ENCODE data around the gene LRPAP1. TPM values are rescaled to one million over a fixed set of nuclear protein-coding genes. Genes with fewer than 3 reads are reported as not detected.

The LRPAP1 gene
- polyA plus RNA-seq, 1 donor from 2014 or later = 91.1 TPM

DNA sequence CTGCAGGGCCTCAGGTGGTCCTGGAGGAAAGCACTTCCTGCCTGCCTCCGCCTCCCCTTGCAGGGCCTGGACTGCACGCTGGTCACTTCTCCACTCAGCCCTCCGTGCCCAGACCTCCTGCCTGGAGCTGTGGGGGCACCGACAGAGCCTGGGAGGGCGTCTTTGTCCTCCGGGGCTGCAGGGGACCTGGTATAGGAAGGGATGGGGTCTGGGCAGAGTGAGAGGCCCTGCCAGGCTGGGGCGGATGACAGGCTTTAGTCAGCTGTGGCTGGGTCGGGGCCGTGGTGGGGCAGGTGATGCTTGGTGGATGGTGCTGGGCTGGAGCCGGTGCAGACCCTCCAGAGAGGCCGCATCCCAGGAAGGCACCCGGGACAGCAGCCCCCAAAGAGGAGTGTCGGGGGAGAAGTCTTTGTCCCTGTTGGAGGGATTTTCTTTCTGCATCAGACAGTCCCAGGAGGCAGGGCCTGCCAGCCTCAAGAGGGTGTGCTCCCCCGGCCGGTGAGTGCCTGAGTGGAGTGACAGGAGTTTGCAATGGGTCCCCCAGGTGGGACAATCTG is 67.8 kb downstream of the LRPAP1 start:
- H3K9me3 ChIP-seq (ENCODE audit: low read length) = no peaks in the 10 kb centered on the region
- no peak overlapping the region for H2AFZ ChIP-seq (ENCODE audit: low read depth, low read length)
- no peak overlapping the region for H3K9ac ChIP-seq (ENCODE audit: low read length)
- no peaks in the 10 kb centered on the region for H3K36me3 ChIP-seq (ENCODE audit: insufficient read depth, low read length)
- H4K20me1 ChIP-seq (ENCODE audit: insufficient read depth) = no peaks in the 10 kb centered on the region
- H3K79me2 ChIP-seq (replicated peaks; ENCODE audit: insufficient read depth, low read length) = no peaks in the 10 kb centered on the region
- no peaks in the 10 kb centered on the region for H3K27me3 ChIP-seq (ENCODE audit: insufficient read depth, low read depth, low read length)
- no peaks in the 10 kb centered on the region for H3F3A ChIP-seq (ENCODE audit: insufficient read depth, low read length, poor library complexity, severe bottlenecking)
- no peak overlapping the region for H3K27ac ChIP-seq (ENCODE audit: low read length)
- H3K9me2 ChIP-seq (ENCODE audit: insufficient read depth, low read length) = no peaks in the 10 kb centered on the region
- H3K4me2 ChIP-seq (ENCODE audit: low read length) = no peak overlapping the region
- no peak for TF ChIP-seq MXI1 (conservative IDR thresholded peaks at IDR 0.05; ENCODE audit: poor library complexity, severe bottlenecking)
- no peak for TF ChIP-seq RAD21 (conservative IDR thresholded peaks at IDR 0.05)
- TF ChIP-seq, protein P1, sequence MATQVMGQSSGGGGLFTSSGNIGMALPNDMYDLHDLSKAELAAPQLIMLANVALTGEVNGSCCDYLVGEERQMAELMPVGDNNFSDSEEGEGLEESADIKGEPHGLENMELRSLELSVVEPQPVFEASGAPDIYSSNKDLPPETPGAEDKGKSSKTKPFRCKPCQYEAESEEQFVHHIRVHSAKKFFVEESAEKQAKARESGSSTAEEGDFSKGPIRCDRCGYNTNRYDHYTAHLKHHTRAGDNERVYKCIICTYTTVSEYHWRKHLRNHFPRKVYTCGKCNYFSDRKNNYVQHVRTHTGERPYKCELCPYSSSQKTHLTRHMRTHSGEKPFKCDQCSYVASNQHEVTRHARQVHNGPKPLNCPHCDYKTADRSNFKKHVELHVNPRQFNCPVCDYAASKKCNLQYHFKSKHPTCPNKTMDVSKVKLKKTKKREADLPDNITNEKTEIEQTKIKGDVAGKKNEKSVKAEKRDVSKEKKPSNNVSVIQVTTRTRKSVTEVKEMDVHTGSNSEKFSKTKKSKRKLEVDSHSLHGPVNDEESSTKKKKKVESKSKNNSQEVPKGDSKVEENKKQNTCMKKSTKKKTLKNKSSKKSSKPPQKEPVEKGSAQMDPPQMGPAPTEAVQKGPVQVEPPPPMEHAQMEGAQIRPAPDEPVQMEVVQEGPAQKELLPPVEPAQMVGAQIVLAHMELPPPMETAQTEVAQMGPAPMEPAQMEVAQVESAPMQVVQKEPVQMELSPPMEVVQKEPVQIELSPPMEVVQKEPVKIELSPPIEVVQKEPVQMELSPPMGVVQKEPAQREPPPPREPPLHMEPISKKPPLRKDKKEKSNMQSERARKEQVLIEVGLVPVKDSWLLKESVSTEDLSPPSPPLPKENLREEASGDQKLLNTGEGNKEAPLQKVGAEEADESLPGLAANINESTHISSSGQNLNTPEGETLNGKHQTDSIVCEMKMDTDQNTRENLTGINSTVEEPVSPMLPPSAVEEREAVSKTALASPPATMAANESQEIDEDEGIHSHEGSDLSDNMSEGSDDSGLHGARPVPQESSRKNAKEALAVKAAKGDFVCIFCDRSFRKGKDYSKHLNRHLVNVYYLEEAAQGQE (IDR thresholded peaks at IDR 0.05; ENCODE audit: borderline replicate concordance) = no peak
- TF ChIP-seq, protein P2, sequence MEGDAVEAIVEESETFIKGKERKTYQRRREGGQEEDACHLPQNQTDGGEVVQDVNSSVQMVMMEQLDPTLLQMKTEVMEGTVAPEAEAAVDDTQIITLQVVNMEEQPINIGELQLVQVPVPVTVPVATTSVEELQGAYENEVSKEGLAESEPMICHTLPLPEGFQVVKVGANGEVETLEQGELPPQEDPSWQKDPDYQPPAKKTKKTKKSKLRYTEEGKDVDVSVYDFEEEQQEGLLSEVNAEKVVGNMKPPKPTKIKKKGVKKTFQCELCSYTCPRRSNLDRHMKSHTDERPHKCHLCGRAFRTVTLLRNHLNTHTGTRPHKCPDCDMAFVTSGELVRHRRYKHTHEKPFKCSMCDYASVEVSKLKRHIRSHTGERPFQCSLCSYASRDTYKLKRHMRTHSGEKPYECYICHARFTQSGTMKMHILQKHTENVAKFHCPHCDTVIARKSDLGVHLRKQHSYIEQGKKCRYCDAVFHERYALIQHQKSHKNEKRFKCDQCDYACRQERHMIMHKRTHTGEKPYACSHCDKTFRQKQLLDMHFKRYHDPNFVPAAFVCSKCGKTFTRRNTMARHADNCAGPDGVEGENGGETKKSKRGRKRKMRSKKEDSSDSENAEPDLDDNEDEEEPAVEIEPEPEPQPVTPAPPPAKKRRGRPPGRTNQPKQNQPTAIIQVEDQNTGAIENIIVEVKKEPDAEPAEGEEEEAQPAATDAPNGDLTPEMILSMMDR (IDR thresholded peaks at IDR 0.05; ENCODE audit: poor library complexity, severe bottlenecking) = no peak
- no peak for TF ChIP-seq EP300 (conservative IDR thresholded peaks at IDR 0.05; ENCODE audit: poor library complexity, severe bottlenecking)
- no peak for TF ChIP-seq POLR2AphosphoS5 (IDR thresholded peaks at IDR 0.05)
- TF ChIP-seq EZH2 (IDR thresholded peaks at IDR 0.05; ENCODE audit: borderline replicate concordance, insufficient read depth, low read length, poor library complexity, severe bottlenecking) = no peak
- no peak for TF ChIP-seq SMC3 (conservative IDR thresholded peaks at IDR 0.05; ENCODE audit: poor library complexity)
- no peak for TF ChIP-seq TAF1 (IDR thresholded peaks at IDR 0.05; ENCODE audit: low read depth)
- H3K4me3 ChIP-seq (ENCODE audit: low read length) = no peak overlapping the region

DNA sequence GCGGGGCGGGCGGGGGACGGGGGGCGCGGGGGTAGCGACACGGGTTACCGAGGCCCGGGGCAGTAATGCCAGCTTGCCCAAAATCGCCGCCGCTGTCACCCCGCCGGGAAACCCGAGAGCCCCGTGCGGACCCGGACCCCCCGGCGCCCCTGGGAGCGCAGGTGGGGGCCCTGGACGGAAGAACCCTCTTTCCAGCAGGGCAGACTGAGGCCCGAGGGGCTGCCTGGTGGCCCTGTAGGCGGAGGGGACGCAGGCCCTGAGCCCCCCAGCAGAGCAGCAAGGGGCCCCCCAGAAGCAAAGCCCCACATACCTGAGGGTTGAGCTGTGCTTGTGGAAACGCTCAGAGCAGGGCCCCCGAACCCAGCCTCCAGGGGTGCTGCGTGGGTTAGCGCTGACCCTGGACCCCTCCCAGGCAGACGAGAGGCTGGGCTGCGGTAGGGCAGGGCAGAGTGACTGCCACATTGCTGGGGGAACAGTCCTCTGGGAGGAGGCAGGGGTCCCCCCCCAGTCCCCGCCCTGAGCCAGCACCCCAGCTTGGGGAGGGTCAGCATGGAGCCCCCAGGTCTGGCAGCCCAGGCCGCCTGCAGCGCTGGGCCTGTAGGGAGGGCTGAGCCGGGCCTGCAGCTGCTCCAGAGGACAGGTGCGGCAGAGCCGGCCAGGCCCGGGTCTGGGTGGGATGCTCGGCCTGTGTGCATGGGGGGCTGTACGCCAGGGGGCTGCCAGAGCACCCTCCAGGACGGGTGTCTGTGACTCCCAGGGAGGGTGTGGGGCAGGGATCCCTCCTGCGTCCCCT is 68.5 kb downstream of the LRPAP1 start:
- Histone ChIP-seq H3K79me2 (replicated peaks; ENCODE audit: insufficient read depth, low read length) (no peaks in the 10 kb centered on the region), H3K9me2 (ENCODE audit: insufficient read depth, low read length) (no peaks in the 10 kb centered on the region), H2AFZ (ENCODE audit: low read depth, low read length) (no peak overlapping the region), H3F3A (ENCODE audit: insufficient read depth, low read length, poor library complexity, severe bottlenecking) (no peaks in the 10 kb centered on the region), H3K27ac (ENCODE audit: low read length) (no peak overlapping the region), H3K27me3 (ENCODE audit: insufficient read depth, low read depth, low read length) (no peaks in the 10 kb centered on the region), H3K36me3 (ENCODE audit: insufficient read depth, low read length) (no peaks in the 10 kb centered on the region), H3K9ac (ENCODE audit: low read length) (no peak overlapping the region), H4K20me1 (ENCODE audit: insufficient read depth) (no peaks in the 10 kb centered on the region), H3K9me3 (ENCODE audit: low read length) (no peaks in the 10 kb centered on the region), H3K4me3 (ENCODE audit: low read length) (no peak overlapping the region), H3K4me2 (ENCODE audit: low read length) (no peak overlapping the region)
- TF ChIP-seq SMC3 (conservative IDR thresholded peaks at IDR 0.05; ENCODE audit: poor library complexity) (no peak), EZH2 (IDR thresholded peaks at IDR 0.05; ENCODE audit: borderline replicate concordance, insufficient read depth, low read length, poor library complexity, severe bottlenecking) (no peak), TAF1 (IDR thresholded peaks at IDR 0.05; ENCODE audit: low read depth) (no peak), EP300 (conservative IDR thresholded peaks at IDR 0.05; ENCODE audit: poor library complexity, severe bottlenecking) (no peak), RAD21 (conservative IDR thresholded peaks at IDR 0.05) (no peak), POLR2AphosphoS5 (IDR thresholded peaks at IDR 0.05) (no peak), MXI1 (conservative IDR thresholded peaks at IDR 0.05; ENCODE audit: poor library complexity, severe bottlenecking) (no peak)
- TF ChIP-seq, protein P1 (IDR thresholded peaks at IDR 0.05; ENCODE audit: borderline replicate concordance) = no peak
- TF ChIP-seq, protein P2 (IDR thresholded peaks at IDR 0.05; ENCODE audit: poor library complexity, severe bottlenecking) = no peak
